HepG2 (cell line): ENCODE results near the gene ADI1. TPM values are rescaled to one million over a fixed set of nuclear protein-coding genes. Genes with fewer than 3 reads are reported as not detected.

ENCODE experiments used
- ATAC-seq: fragments of 200-7000 bp; cut with Tn5 transposase; 3 replicates; pipeline ENCODE4 v1.9.1; 2020; ENCODE audit warnings: mild to moderate bottlenecking, moderate library complexity
- BruUV-seq: library from RNA; stranded (reverse); fragments of 400-500 nt; replicated peaks from 2 replicates; lab custom pipeline; 2021; lab: Mats Ljungman, UMichigan
- CTCF ChIA-PET: fragments of 300-600 bp; formaldehyde crosslinking; extraction: SDS; loops from one replicate; lab custom pipeline; 2021; ENCODE audit warnings: low total read pairs, inconsistent platforms, low intra/inter-chr PET ratio; lab: Yijun Ruan, JAX
- POLR2A ChIA-PET: fragments of 350-600 bp; sonication (Branson Sonifier 250); formaldehyde crosslinking; loops from one replicate; lab custom pipeline; 2020; ENCODE audit warnings: antibody characterized with exemption, inconsistent platforms; lab: Yijun Ruan, JAX
- DNase-seq: peaks from one replicate; pipeline ENCODE4 v3.0.0-alpha.2; 2015; ENCODE audit warnings: low spot score
- FAIRE-seq: peaks from 3 replicates; lab custom pipeline; 2011; peaks lifted over from hg19 to GRCh38; lab: Jason Lieb, UNC
- H2AFZ ChIP-seq: one replicate; pipeline ENCODE4 v1.6.1; 2011; ENCODE audit warnings: low read length, inconsistent platforms
- H3K27ac ChIP-seq: fragments of 300-600 bp; 3 replicates; pipeline ENCODE4 v1.8.0; 2011; ENCODE audit warnings: mixed run types, mild to moderate bottlenecking, mixed read lengths, low read length, inconsistent platforms; ENCODE audit not compliant: insufficient read depth; ENCODE audit errors: extremely low read length
- H3K27me3 ChIP-seq, 2 experiments: fragments of 200-600 bp in 1 of 2; 2 replicates in 1 of 2; 3 replicates in 1 of 2; pipeline versions ENCODE4 v1.6.0 to v1.8.0; 2011; ENCODE audit warnings: low read length in 2 of 2, mild to moderate bottlenecking in 2 of 2, moderate library complexity in 2 of 2, inconsistent platforms in 1 of 2; ENCODE audit not compliant: insufficient read depth in 2 of 2, control insufficient read depth in 1 of 2
- H3K36me3 ChIP-seq, 2 experiments: fragments of 200-600 bp in 1 of 2; replicated peaks in 1 of 2; 2 replicates in 1 of 2; 3 replicates in 1 of 2; pipeline versions ENCODE4 v1.5.1 to v1.8.0; 2011; ENCODE audit warnings: low read length in 2 of 2, inconsistent platforms in 1 of 2; ENCODE audit not compliant: insufficient read depth in 2 of 2, control insufficient read depth in 1 of 2
- H3K4me1 ChIP-seq: 2 replicates; pipeline ENCODE4 v1.5.1; 2012; ENCODE audit warnings: low read length, inconsistent platforms; ENCODE audit not compliant: insufficient read depth
- H3K4me2 ChIP-seq: 2 replicates; pipeline ENCODE4 v1.6.0; 2011; ENCODE audit warnings: low read depth, low read length, inconsistent platforms
- H3K4me3 ChIP-seq, 3 experiments: fragments of 200-600 bp in 1 of 3; sonication (generic), shearing (Covaris generic) in 1 of 3; replicated peaks in 1 of 3; 2 replicates each; pipeline ENCODE4 v1.5.1; 2011 to 2016; ENCODE audit warnings: low read length in 3 of 3, inconsistent platforms in 2 of 3, low read depth in 2 of 3, mild to moderate bottlenecking in 2 of 3, control low read depth in 1 of 3, mixed read lengths in 1 of 3; ENCODE audit not compliant: insufficient read depth in 1 of 3
- H3K79me2 ChIP-seq: one replicate; pipeline ENCODE4 v1.6.1; 2011; ENCODE audit warnings: low read length, inconsistent platforms; ENCODE audit not compliant: insufficient read depth
- H3K9ac ChIP-seq: 2 replicates; pipeline ENCODE4 v1.6.0; 2011; ENCODE audit warnings: mild to moderate bottlenecking, low read depth, low read length, inconsistent platforms; ENCODE audit not compliant: insufficient read depth
- H3K9me3 ChIP-seq: 2 replicates; pipeline ENCODE4 v1.5.1; 2012; ENCODE audit warnings: mild to moderate bottlenecking, low read length
- H4K20me1 ChIP-seq: 2 replicates; pipeline ENCODE4 v1.6.0; 2011; ENCODE audit warnings: inconsistent platforms, mild to moderate bottlenecking, low read length, moderate library complexity; ENCODE audit not compliant: insufficient read depth
- AGO2 ChIP-seq: fragments of 200-400 bp; formaldehyde crosslinking; optimal IDR thresholded peaks from 2 replicates; pipeline ENCODE3; 2017; ENCODE audit warnings: mild to moderate bottlenecking, low read depth, low read length, moderate library complexity
- DNMT1 ChIP-seq: sonication (generic); formaldehyde crosslinking; IDR thresholded peaks from 2 replicates; pipeline ENCODE4 v1.5.1; 2020; ENCODE audit warnings: mild to moderate bottlenecking, missing genetic modification reagents
- DZIP1 ChIP-seq: sonication (generic); formaldehyde crosslinking; IDR thresholded peaks from 2 replicates; pipeline ENCODE4 v1.5.0; 2020; ENCODE audit warnings: mild to moderate bottlenecking, missing genetic modification reagents
- GATAD2A ChIP-seq: IDR thresholded peaks from 2 replicates; pipeline ENCODE4 v1.6.1; 2016
- HNRNPL ChIP-seq: fragments of 200-400 bp; formaldehyde crosslinking; IDR thresholded peaks from 2 replicates; pipeline ENCODE4 v1.6.1; 2017; ENCODE audit warnings: mild to moderate bottlenecking, low read depth, low read length
- JUNB ChIP-seq: sonication (generic); formaldehyde crosslinking; IDR thresholded peaks from 2 replicates; pipeline ENCODE4 v1.8.0; 2022; ENCODE audit warnings: missing genetic modification reagents, mild to moderate bottlenecking, borderline replicate concordance
- NFKBIZ ChIP-seq: IDR thresholded peaks from 2 replicates; pipeline ENCODE4 v1.6.1; 2018; ENCODE audit warnings: missing genetic modification reagents, missing compliant biosample characterization
- RFXANK ChIP-seq: IDR thresholded peaks from 2 replicates; pipeline ENCODE4 v1.6.1; 2016
- SMARCE1 ChIP-seq: fragments of 450-650 bp; IDR thresholded peaks from 2 replicates; pipeline ENCODE4 v1.6.1; 2017; ENCODE audit warnings: borderline replicate concordance
- SUZ12 ChIP-seq: fragments of 150-350 bp; IDR thresholded peaks from 2 replicates; pipeline ENCODE4 v1.6.1; 2014; ENCODE audit warnings: low read depth, low read length
- TARDBP ChIP-seq: sonication (generic); formaldehyde crosslinking; IDR thresholded peaks from 2 replicates; pipeline ENCODE4 v1.8.0; 2022; ENCODE audit warnings: mild to moderate bottlenecking, missing genetic modification reagents
- TMF1 ChIP-seq: sonication (generic); formaldehyde crosslinking; IDR thresholded peaks from 2 replicates; pipeline ENCODE4 v1.8.1; 2022; ENCODE audit warnings: low read depth, missing genetic modification reagents
- ZBTB20 ChIP-seq: sonication (generic); formaldehyde crosslinking; IDR thresholded peaks from 2 replicates; pipeline ENCODE4 v1.8.1; 2023; ENCODE audit warnings: missing genetic modification reagents, low read depth, mild to moderate bottlenecking, borderline replicate concordance
- ZNF121 ChIP-seq: sonication (generic); formaldehyde crosslinking; IDR thresholded peaks from 2 replicates; pipeline ENCODE4 v1.5.0; 2020; ENCODE audit warnings: mild to moderate bottlenecking, missing genetic modification reagents
- ZNF124 ChIP-seq: sonication (generic); formaldehyde crosslinking; IDR thresholded peaks from 2 replicates; pipeline ENCODE4 v1.4.0; 2020; ENCODE audit warnings: missing genetic modification reagents
- ZNF598 ChIP-seq: sonication (generic); formaldehyde crosslinking; IDR thresholded peaks from 2 replicates; pipeline ENCODE4 v1.5.1; 2020; ENCODE audit warnings: mild to moderate bottlenecking, missing genetic modification reagents, borderline replicate concordance
- ZNF747 ChIP-seq: sonication (generic); formaldehyde crosslinking; IDR thresholded peaks from 2 replicates; pipeline ENCODE4 v1.8.1; 2023; ENCODE audit warnings: missing genetic modification reagents, mild to moderate bottlenecking, borderline replicate concordance
- ZNF878 ChIP-seq: sonication (generic); formaldehyde crosslinking; IDR thresholded peaks from 2 replicates; pipeline ENCODE4 v1.8.1; 2023; ENCODE audit warnings: mild to moderate bottlenecking, missing genetic modification reagents, moderate library complexity
- WGBS: methylation state at CpG from one replicate; pipeline ENCODE4 v1.1.6; 2017; ENCODE audit warnings: low lambda C conversion rate; 5-methylcytosine and 5-hydroxymethylcytosine counted together
- in situ Hi-C: cut with HindIII; loops from 2 replicates; pipeline ENCODE4 v1.10.0; 2017; ENCODE audit warnings: low pct_unique_long_range_greater_than_20kb; ENCODE audit not compliant: extremely low pct_ligation_motif_present
- intact Hi-C: fragments of 100-400 bp; cut with micrococcal nuclease; formaldehyde crosslinking; loops from one replicate; pipeline ENCODE4 v1.10.0; 2022; ENCODE audit not compliant: unreplicated experiment
- polyA plus RNA-seq, 8 experiments: library from polyadenylated mRNA; depleted of rRNA in 3 of 8; stranded (reverse) in 7 of 8; unstranded in 1 of 8; fragments of >200 nt; fragmentation: Illumina TruSeq in 4 of 8; extraction: Trizol in 4 of 8; gene quantifications; 2 replicates each; pipeline versions ENCODE4 v1.2.1 to v1.2.3, GENCODE V29; 2011 to 2016; ENCODE audit warnings: low read depth in 4 of 8, missing spikeins in 1 of 8, mixed read lengths in 1 of 8; ENCODE audit not compliant: insufficient read depth in 1 of 8
- total RNA-seq, 5 experiments: library from RNA; depleted of rRNA; stranded (reverse); fragments of >200 nt; fragmentation: Illumina TruSeq; extraction: Trizol; gene quantifications; 2 replicates each; pipeline ENCODE4 v1.2.3, GENCODE V29; 2016; ENCODE audit warnings: low read depth in 1 of 5

ADI1 gene
- total and polyA plus RNA-seq, 2 of the 13 experiments (the other 11 are each of a cell fraction or from before 2014, with no cell fraction given), result 28.7 to 123 TPM

- Histone ChIP-seq H3K9ac (no peak overlapping the region), H3K27ac (no peak overlapping the region), H2AFZ (no peak overlapping the region), H3K4me2 (no peak overlapping the region), H4K20me1 (no peaks in the 10 kb centered on the region), H3K4me3 (no peak overlapping the region), H3K79me2 (no peaks in the 10 kb centered on the region), H3K36me3 (peaks cover 11 to 34% of the 10 kb centered on the region in 2 experiments), H3K4me1 (peaks cover 13% of the 10 kb centered on the region), H3K9me3 (no peaks in the 10 kb centered on the region), H3K27me3 (no peaks in the 10 kb centered on the region)
- no peak for FAIRE-seq
- ChIA-PET CTCF (no interaction called here), POLR2A (no interaction called here)
- no TSS peak for BruUV-seq
- TF ChIP-seq AGO2 (peak; percentile 78), TMF1 (CRISPR knock-in tag) (no peak), SUZ12 (no peak), NFKBIZ (CRISPR knock-in tag) (no peak)
- no peak for DNase-seq
- intact Hi-C loops (no loop called here), in situ Hi-C loops (no loop called here)
- ATAC-seq, result no peak
- WGBS, result 96% methylated on average over 30 of the region's 30 CpGs
Measured at GRCh38 chr2:3457524-3458395, 61.6 kb downstream of the ADI1 start.

DNA sequence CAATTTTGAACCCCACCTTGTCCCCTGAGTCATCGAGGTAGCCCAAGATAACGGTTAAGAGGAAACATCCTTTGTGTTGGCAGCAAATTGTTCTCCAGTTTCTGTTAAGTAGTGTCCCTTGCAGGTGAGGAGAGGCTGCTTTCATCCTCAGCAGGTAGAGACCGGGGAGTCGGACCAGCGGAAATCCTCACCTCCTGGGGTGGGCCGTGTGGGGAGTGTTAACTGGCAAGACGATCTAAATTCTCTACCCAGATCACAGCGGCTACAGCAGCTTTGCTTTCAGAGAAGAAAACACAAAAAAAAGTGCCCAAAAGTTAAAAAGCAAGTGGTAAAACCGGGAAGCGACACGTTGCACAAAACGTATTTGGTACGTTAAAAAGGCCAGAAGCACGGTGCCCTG is 63.2 kb downstream of the ADI1 start:
- no peaks in the 10 kb centered on the region for H3K9me3 ChIP-seq
- intact Hi-C loops (no loop called here), in situ Hi-C loops (no loop called here)
- FAIRE-seq (no peak), ATAC-seq (no peak), DNase-seq (no peak)
- no TSS peak for BruUV-seq
- H3K27ac ChIP-seq, result no peak overlapping the region
- H3K4me3 ChIP-seq, result no peak overlapping the region
- no peaks in the 10 kb centered on the region for H3K27me3 ChIP-seq
- CTCF ChIA-PET, result no interaction called here
- H3K4me1 ChIP-seq, result peaks cover 13% of the 10 kb centered on the region
- WGBS, result 96% methylated on average over 14 of the region's 14 CpGs
- H3K9ac ChIP-seq, result no peak overlapping the region
- no peaks in the 10 kb centered on the region for H3K79me2 ChIP-seq
- H4K20me1 ChIP-seq, result no peaks in the 10 kb centered on the region
- POLR2A ChIA-PET, result no interaction called here
- H3K36me3 ChIP-seq, result peaks cover 12 to 38% of the 10 kb centered on the region in 2 experiments
- H3K4me2 ChIP-seq, result no peak overlapping the region
- H2AFZ ChIP-seq, result no peak overlapping the region
- TF ChIP-seq SMARCE1, result no peak
- no peak for TF ChIP-seq ZNF878 (CRISPR knock-in tag)
- no peak for TF ChIP-seq ZNF598
- no peak for TF ChIP-seq TARDBP (CRISPR knock-in tag)
- TF ChIP-seq DZIP1 (CRISPR knock-in tag), result no peak
- no peak for TF ChIP-seq RFXANK (CRISPR knock-in tag)
- no peak for TF ChIP-seq HNRNPL
- no peak for TF ChIP-seq GATAD2A (CRISPR knock-in tag)
- TF ChIP-seq ZBTB20 (CRISPR knock-in tag), result no peak
- no peak for TF ChIP-seq ZNF124
- no peak for TF ChIP-seq ZNF121
- TF ChIP-seq ZNF747 (CRISPR knock-in tag), result no peak
- TF ChIP-seq JUNB (CRISPR knock-in tag), result no peak
- TF ChIP-seq DNMT1 (CRISPR knock-in tag), result no peak
